Cardiac atrium fibroblast (primary cell): ENCODE results near the gene LIMD2. TPM values are rescaled to one million over a fixed set of nuclear protein-coding genes. Genes with fewer than 3 reads are reported as not detected.

Experiments used
- total RNA-seq: library from RNA; depleted of rRNA; stranded (reverse); fragments of >200 nt; gene quantifications from 2 replicates; pipeline ENCODE4 v1.2.3, GENCODE V29; 2015

The LIMD2 gene
- 9.7 and 27.4 TPM in 2 replicates for total RNA-seq

DNA sequence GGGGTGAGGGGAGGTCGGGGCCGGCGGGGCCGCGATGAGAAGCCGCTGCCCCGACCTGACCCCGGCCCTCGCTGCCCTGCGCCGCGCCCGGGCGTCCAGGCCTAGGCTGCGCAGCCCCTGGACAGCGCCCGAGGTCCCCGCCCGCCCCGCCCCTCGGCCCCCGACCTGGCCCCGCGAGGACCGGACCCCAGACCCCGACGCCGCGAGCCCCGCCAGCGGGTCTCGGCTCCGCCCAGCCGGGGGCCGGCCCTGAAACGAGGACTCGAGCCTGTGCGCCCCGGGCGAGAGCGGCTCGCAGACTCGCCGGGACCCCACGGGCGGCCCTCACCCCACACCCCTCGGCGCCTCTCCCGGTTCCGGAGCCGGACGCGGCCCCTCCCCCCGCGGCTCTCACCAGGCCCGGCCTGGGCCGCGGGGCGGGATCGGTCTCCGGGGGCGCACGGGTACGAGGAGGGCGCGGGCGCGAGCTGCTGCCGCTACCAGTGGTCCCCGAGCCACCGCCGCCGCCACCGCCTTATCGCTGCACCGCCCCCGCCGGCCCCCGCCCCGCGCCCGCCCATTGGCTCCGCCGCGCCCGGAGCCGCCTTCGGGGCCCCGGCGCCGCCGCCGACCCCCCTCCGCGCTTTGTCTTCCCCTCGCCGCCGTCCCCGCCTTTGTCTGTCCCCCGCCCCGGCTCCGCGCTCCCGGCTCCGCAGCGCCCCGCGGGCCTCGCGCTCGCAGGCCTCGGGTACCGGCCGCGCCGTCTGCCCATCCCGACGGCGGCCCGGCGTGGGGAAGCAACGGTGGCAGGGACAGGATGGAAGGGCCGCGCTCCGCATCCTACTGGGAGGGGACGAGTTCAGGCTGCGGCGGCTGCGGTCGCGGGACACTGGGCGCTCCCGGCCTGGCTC, at the start of gene LIMD2:
LIMD2 (minus strand) TSS at position 488 of the 890 bp plus-strand sequence. CDS start 827 bp downstream, outside the sequence.

DNA sequence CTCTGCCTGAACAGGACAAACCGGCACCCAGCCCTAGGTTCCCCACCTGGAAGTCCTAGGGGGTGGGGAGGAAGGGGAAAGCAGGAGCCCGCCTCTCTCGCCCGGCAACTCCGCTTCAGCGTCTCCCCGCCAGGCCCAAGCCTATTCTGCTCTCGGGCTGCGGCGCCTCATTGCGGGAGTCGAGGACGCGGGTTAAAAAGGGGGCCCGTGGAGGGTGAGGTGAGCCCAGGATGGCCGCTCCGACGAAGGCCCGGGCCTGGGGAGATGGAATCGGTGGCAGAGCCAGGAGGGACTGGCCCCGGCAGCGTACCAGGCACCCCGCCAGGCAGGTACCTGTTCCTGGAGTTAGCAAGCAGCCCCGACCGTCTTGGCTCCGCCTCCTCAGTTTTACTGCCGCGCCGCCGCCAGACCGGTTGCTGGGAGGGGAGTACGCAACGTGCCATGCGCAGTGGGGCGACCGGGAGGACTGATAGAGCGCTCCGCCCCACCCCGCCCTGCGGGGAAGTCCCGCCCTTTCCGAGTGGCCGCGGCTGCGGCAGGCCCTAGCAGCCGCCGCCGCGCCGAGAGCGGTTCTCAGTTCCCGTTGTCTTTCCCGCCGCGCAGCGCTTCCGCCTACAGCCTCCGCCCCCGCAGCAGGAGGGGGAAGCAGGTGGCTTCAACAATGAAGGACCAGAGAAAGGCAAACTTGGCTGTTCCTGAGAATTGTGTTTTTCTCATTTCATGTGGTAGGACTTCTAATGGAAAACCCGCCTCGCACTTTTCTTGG, 41.7 kb upstream of the LIMD2 start, which contains the start of gene STRADA:
STRADA (minus strand) TSS at position 392 of the 766 bp plus-strand sequence. CDS start 13,430 bp downstream, outside the sequence.

Other genes starting within 250 kb of the LIMD2 start
- 11.2 and 16.0 TPM in 2 replicates for gene ACE, start 223.1 kb downstream of the LIMD2 start, total RNA-seq
- under 0.01 TPM in 1 of 2 replicates, not detected in the other for gene KCNH6, start 176.8 kb downstream of the LIMD2 start, total RNA-seq
- gene DCAF7, start 149.6 kb downstream of the LIMD2 start, total RNA-seq, result 28.3 and 31.6 TPM in 2 replicates
- 11.0 and 13.0 TPM in 2 replicates for gene TACO1, start 99.2 kb downstream of the LIMD2 start, total RNA-seq
- 19.9 and 23.3 TPM in 2 replicates for gene MAP3K3, start 77.7 kb downstream of the LIMD2 start, total RNA-seq
- 15.9 and 20.9 TPM in 2 replicates for gene STRADA, start 41.7 kb upstream of the LIMD2 start, total RNA-seq
- gene CCDC47, start 73.5 kb upstream of the LIMD2 start, total RNA-seq, result 31.4 and 45.4 TPM in 2 replicates
- gene DDX42, start 74.0 kb upstream of the LIMD2 start, total RNA-seq, result 23.5 and 37.4 TPM in 2 replicates
- gene PSMC5, start 127.3 kb upstream of the LIMD2 start, total RNA-seq, result 50.9 and 65.0 TPM in 2 replicates
- gene FTSJ3, start 127.5 kb upstream of the LIMD2 start, total RNA-seq, result 22.7 and 39.5 TPM in 2 replicates
- gene SMARCD2, start 142.6 kb upstream of the LIMD2 start, total RNA-seq, result 124 and 126 TPM in 2 replicates
- not detected in 2 replicates for gene CSH2, start 173.6 kb upstream of the LIMD2 start, total RNA-seq
- not detected in 2 replicates for gene GH2, start 181.8 kb upstream of the LIMD2 start, total RNA-seq
- gene CSH1, start 196.4 kb upstream of the LIMD2 start, total RNA-seq, result not detected in 2 replicates
- not detected in 2 replicates for gene CSHL1, start 211.1 kb upstream of the LIMD2 start, total RNA-seq
- not detected in 2 replicates for gene GH1, start 218.7 kb upstream of the LIMD2 start, total RNA-seq
- gene CD79B, start 232.2 kb upstream of the LIMD2 start, total RNA-seq, result not detected in 2 replicates